Thymus (tissue), 14 donors: ENCODE measurements around the gene TEX55. TPM values are rescaled to one million over a fixed set of nuclear protein-coding genes. Genes with fewer than 3 reads are reported as not detected.
"Not testable (repeated sequence)": the region's sequence is repeated elsewhere in the genome, so short reads cannot be mapped to it uniquely, and the experiment has no call there.

Experiments used
- DNase-seq, 9 donors: peaks; one replicate each; pipeline ENCODE4 v3.0.0-alpha.2; 2013; ENCODE audit warnings: low spot score in 9 of 9, low read depth in 6 of 9, missing footprints in 1 of 9
- H3K27ac ChIP-seq, 2 donors: one replicate each; pipeline ENCODE4 v1.5.1; 2013; ENCODE audit warnings: control low read depth in 1 of 2, low read depth in 1 of 2, low read length in 1 of 2, mild to moderate bottlenecking in 1 of 2, moderate library complexity in 1 of 2
- H3K27me3 ChIP-seq, 2 donors: one replicate each; pipeline ENCODE4 v1.5.1; 2013; ENCODE audit warnings: low read length in 1 of 2; ENCODE audit not compliant: control insufficient read depth in 2 of 2, insufficient read depth in 1 of 2
- H3K36me3 ChIP-seq, 2 donors: one replicate each; pipeline ENCODE4 v1.5.1; 2013; ENCODE audit warnings: low read length in 1 of 2, mild to moderate bottlenecking in 1 of 2, moderate library complexity in 1 of 2; ENCODE audit not compliant: control insufficient read depth in 2 of 2, insufficient read depth in 2 of 2
- H3K4me1 ChIP-seq, 2 donors: one replicate each; pipeline ENCODE4 v1.5.1; 2013; ENCODE audit warnings: low read length in 2 of 2; ENCODE audit not compliant: control insufficient read depth in 2 of 2, insufficient read depth in 2 of 2
- H3K4me3 ChIP-seq, 2 donors: one replicate each; pipeline ENCODE4 v1.5.1; 2013; ENCODE audit warnings: low read length in 2 of 2, control low read depth in 1 of 2, mild to moderate bottlenecking in 1 of 2
- H3K9me3 ChIP-seq, 2 donors: one replicate each; pipeline ENCODE4 v1.5.1; 2013; ENCODE audit warnings: low read length in 1 of 2, mild to moderate bottlenecking in 1 of 2; ENCODE audit not compliant: control insufficient read depth in 2 of 2, insufficient read depth in 1 of 2
- WGBS: extraction: QIAGEN DNeasy Blood & Tissue Kit; methylation state at CpG from one replicate; pipeline ENCODE4 v1.1.7; 2013; 5-methylcytosine and 5-hydroxymethylcytosine counted together
- long read RNA-seq, 10 donors: transcript quantifications; one replicate each; lab custom pipeline, GENCODE V29; 2026
- polyA plus RNA-seq: library from polyadenylated mRNA; stranded (reverse); fragments of 200-250 nt; gene quantifications from one replicate; pipeline ENCODE4 v1.2.3, GENCODE V29; 2013
- total RNA-seq: library from RNA; stranded (reverse); fragments of 120-200 nt; gene quantifications from one replicate; pipeline ENCODE4 v1.2.4, GENCODE V29; 2013
- donor health status: healthy.

TEX55 gene
- total RNA-seq (not detected), polyA plus RNA-seq (not detected)
- long read RNA-seq, donor 1: 0 reads
- long read RNA-seq, donor 2: 0 reads
- long read RNA-seq, donor 3: 0 reads
- long read RNA-seq, donor 4: 0 reads
- long read RNA-seq, donor 5: 0 reads
- long read RNA-seq, donor 6: 0 reads
- long read RNA-seq, donor 7: 0 reads
- long read RNA-seq, donor 8: 0 reads
- long read RNA-seq, donor 9: 0 reads
- long read RNA-seq, donor 10: 0 reads

- no peaks in the 10 kb centered on the region for H3K4me1 ChIP-seq
- H3K27ac ChIP-seq: no peak within 1 kb of the TSS
- no peak within 1 kb of the TSS for H3K4me3 ChIP-seq
- WGBS: 88% methylated on average over 23 of the region's 23 CpGs
- no peaks in the 10 kb centered on the region for H3K9me3 ChIP-seq
- peak in 6 of 9 donors; percentile 2 to 51 (median 7) for DNase-seq
- H3K36me3 ChIP-seq: no peaks in the 10 kb centered on the region
- H3K27me3 ChIP-seq: no peaks in the 10 kb centered on the region
Measured at GRCh38 chr3:119145500-119146167, at the start of gene TEX55. Gene TEX55 (plus strand): TSS chr3:119146165. CDS start chr3:119146190, 25 bp downstream.

DNA sequence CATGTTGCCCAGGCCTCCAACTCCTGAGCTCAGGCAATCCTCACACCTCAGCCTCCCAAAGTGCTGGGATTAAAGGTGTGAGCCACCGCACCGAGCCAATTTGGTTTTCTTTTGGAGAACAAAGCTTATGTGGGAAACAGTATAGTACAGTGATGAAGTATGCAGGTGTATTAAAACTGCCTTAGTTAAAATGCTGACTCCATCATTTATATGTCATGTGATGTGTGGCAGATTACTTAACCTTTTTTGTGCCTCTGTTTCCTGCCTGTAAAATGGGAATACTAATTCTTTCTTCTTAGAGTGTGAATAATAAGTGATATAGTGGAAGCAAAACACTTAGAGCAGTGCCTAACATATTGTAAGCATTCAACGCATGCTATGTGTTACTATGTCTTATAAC is 48.0 kb upstream of the TEX55 start:
- no peak for DNase-seq
- H3K36me3 ChIP-seq: no peaks in the 10 kb centered on the region
- no peak overlapping the region for H3K4me3 ChIP-seq
- WGBS: 98% methylated on average over 3 of the region's 3 CpGs
- no peak overlapping the region for H3K27ac ChIP-seq
- H3K4me1 ChIP-seq: no peaks in the 10 kb centered on the region
- H3K27me3 ChIP-seq: no peaks in the 10 kb centered on the region
- H3K9me3 ChIP-seq: no peaks in the 10 kb centered on the region

DNA sequence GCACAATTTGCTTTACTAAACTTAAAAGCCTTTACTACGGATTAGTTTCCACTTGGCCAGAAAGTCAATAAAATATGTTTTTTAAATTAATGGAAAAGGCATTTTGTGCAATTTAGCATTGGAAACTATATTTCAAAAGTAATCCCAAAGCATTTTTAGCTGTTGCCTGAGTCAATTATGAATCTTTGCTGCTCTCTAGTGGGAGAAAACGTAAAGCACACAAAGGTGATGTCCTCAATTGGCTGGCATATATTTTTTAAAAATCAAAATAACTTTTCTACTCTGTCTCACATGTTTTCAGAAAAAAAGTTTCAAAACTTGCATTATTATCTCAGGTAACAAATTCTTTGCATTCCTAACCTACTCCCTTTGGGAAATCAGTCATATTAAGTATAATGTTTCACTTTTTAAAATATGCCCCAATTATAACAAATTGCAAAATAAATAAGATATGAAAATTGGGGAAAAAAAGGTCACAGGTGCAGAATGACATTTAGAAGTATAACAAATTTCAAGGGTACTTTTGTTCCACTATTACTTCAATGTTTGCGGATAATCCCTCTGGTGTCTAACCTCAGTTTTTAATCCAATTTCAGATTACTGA is 47.2 kb upstream of the TEX55 start:
- Histone ChIP-seq H3K4me1 (no peaks in the 10 kb centered on the region), H3K9me3 (no peaks in the 10 kb centered on the region), H3K27me3 (no peaks in the 10 kb centered on the region), H3K36me3 (no peaks in the 10 kb centered on the region), H3K4me3 (no peak overlapping the region), H3K27ac (no peak overlapping the region)
- DNase-seq: peak in 6 of 9 donors; percentile 4 to 53 (median 20)
- WGBS: 28% methylated on average over 3 of the region's 3 CpGs

- Histone ChIP-seq H3K9me3 (no peaks in the 10 kb centered on the region), H3K4me3 (no peak overlapping the region), H3K4me1 (no peaks in the 10 kb centered on the region), H3K36me3 (no peaks in the 10 kb centered on the region), H3K27ac (no peak overlapping the region), H3K27me3 (no peaks in the 10 kb centered on the region)
- no peak for DNase-seq
- WGBS: 76% methylated on average over 2 of the region's 2 CpGs
Measured at GRCh38 chr3:119099785-119100184, 46.2 kb upstream of the TEX55 start.

DNA sequence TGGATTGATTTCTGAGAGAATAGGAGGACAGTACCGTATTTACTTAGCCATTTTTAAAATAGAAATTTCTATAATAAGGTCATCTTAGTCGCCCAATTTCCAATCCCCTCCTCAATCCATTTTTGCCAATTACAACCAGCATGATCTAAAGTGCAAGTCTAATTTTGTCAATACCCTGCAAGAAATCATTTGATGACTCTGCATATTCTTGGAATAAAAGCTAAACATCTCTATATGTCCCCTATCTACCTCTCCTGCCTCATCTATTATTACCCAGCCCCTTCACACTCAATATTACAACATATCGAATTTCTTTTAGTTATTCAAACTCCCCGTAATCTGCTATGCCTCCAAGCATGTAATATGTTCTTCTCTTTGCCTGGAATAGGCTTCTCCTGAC is 41.9 kb upstream of the TEX55 start:
- Histone ChIP-seq H3K4me3 (no peak overlapping the region), H3K36me3 (no peaks in the 10 kb centered on the region), H3K27ac (no peak overlapping the region), H3K9me3 (no peaks in the 10 kb centered on the region), H3K27me3 (no peaks in the 10 kb centered on the region), H3K4me1 (no peaks in the 10 kb centered on the region)
- 94% methylated on average over 4 of the region's 4 CpGs for WGBS
- no peak for DNase-seq

GRCh38 chr3:119118330-119118729 is 27.6 kb upstream of the TEX55 start:
- H3K4me1 ChIP-seq, H3K36me3 ChIP-seq, H3K4me3 ChIP-seq, H3K27me3 ChIP-seq, DNase-seq, H3K27ac ChIP-seq: not testable (repeated sequence)
- 68% methylated on average over 3 of the region's 3 CpGs for WGBS
- H3K9me3 ChIP-seq: peaks cover 0 to 14% of the 10 kb centered on the region in 2 donors

DNA sequence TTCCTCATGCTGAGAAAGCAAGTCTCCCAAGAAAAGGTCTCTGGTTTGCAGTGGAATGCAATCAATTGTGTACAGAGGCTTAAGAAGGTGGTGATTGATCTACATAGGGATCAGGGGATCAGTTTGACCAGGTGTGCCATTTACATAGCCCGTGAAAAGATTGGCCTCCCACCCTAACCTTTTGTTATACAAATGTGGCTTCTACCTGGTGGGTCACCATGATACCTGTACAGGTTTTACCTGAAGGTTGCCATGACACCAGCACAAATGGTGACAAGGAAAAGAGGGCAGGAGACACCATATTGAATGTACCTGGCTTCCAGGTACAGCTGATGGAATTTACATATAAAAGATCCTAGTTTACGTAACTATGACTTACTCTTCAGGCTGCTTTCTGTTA is 25.5 kb upstream of the TEX55 start:
- H3K27ac ChIP-seq: no peak overlapping the region

GRCh38 chr3:119122350-119122749 is 23.6 kb upstream of the TEX55 start:
- no peaks in the 10 kb centered on the region for H3K36me3 ChIP-seq
- H3K27me3 ChIP-seq: no peaks in the 10 kb centered on the region
- no peak for DNase-seq
- 58% methylated on average over 3 of the region's 3 CpGs for WGBS
- H3K9me3 ChIP-seq: peaks cover 0 to 7% of the 10 kb centered on the region in 2 donors
- no peak overlapping the region for H3K4me3 ChIP-seq
- H3K27ac ChIP-seq: no peak overlapping the region
- H3K4me1 ChIP-seq: no peaks in the 10 kb centered on the region

More for the DNA sequence above, 25.5 kb upstream of the TEX55 start:
- no peaks in the 10 kb centered on the region for H3K4me1 ChIP-seq
- peaks cover 0 to 7% of the 10 kb centered on the region in 2 donors for H3K9me3 ChIP-seq
- DNase-seq: no peak
- no peaks in the 10 kb centered on the region for H3K36me3 ChIP-seq
- H3K27me3 ChIP-seq: no peaks in the 10 kb centered on the region
- 89% methylated on average over 2 of the region's 2 CpGs for WGBS
- H3K4me3 ChIP-seq: no peak overlapping the region

- no peaks in the 10 kb centered on the region for H3K27me3 ChIP-seq
- DNase-seq: no peak
- no peaks in the 10 kb centered on the region for H3K4me1 ChIP-seq
- WGBS: 96% methylated on average over 10 of the region's 10 CpGs
- no peak overlapping the region for H3K27ac ChIP-seq
- H3K9me3 ChIP-seq: no peaks in the 10 kb centered on the region
- no peaks in the 10 kb centered on the region for H3K36me3 ChIP-seq
- no peak overlapping the region for H3K4me3 ChIP-seq
Measured at GRCh38 chr3:119125342-119125741, 20.6 kb upstream of the TEX55 start.
